ENCODE results near the gene ANKRD36. TPM values are rescaled to one million over a fixed set of nuclear protein-coding genes. Genes with fewer than 3 reads are reported as not detected.
"Not testable (repeated sequence)": the region's sequence is repeated elsewhere in the genome, so short reads cannot be mapped to it uniquely, and the experiment has no call there.

ANKRD36 gene
- polyA plus RNA-seq, 1 experiment: 5.5 TPM

DNA sequence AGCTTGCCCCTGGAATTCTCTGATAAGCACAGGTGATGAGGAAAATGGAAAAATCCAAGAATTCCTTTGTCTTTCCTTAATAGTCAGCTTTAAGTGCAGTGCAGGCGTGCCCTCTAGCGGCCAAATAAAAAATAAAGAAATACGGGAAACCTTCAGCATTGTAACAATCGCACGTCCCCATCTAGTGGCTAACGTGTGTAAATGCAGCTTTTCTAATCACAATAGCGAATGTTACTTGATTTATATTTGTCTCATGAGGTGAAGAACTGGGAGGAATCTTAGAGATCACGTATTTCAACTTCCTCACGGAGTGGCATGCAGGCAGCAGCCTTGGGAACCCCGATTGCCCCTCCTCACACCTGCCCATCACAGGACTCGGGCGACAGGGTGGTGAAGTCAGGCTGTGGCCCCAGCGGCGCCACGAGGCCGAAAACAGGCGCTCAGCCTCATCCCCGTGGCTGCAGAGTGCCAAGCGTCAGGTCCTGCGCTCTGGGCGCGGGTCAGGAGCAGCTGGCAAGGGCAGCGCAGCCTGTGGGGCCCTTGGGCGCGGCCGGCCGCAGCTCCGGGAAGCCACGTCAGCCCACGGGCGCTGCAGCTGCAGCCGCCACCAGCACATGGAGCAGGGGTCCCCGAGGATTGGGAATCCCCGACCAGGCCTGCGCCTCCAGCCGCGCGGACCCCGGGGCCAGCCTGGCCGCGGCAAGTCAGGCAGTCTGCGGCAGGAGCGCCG is 468 bp upstream of the ANKRD36 start:
- DNase-seq (ENCODE audit: low read depth, low spot score); H3K9me3 ChIP-seq (ENCODE audit: control insufficient read depth, insufficient read depth, low read length); H3K27me3 ChIP-seq (ENCODE audit: control insufficient read depth, insufficient read depth, low read length): not testable (repeated sequence)
- ChIA-PET CTCF (interaction anchor here (0.6 to 2.4 kb wide), 18 partner anchors 9 to 705 kb away, joined by 3 to 9 read pairs (median 4); partner anchors contain the start of gene ANKRD39), POLR2A (interaction anchor here (0.6 to 1.7 kb wide), 4 partner anchors 99 to 254 kb away, joined by 3 to 11 read pairs (median 5); partner anchors contain the start of gene ANKRD39)
- Histone ChIP-seq H3K27ac (ENCODE audit: low read depth, low read length) (peak overlapping the region; percentile 87), H3K4me3 (ENCODE audit: low read depth, low read length) (peak overlapping the region; percentile 70)
- TF ChIP-seq, protein P1, sequence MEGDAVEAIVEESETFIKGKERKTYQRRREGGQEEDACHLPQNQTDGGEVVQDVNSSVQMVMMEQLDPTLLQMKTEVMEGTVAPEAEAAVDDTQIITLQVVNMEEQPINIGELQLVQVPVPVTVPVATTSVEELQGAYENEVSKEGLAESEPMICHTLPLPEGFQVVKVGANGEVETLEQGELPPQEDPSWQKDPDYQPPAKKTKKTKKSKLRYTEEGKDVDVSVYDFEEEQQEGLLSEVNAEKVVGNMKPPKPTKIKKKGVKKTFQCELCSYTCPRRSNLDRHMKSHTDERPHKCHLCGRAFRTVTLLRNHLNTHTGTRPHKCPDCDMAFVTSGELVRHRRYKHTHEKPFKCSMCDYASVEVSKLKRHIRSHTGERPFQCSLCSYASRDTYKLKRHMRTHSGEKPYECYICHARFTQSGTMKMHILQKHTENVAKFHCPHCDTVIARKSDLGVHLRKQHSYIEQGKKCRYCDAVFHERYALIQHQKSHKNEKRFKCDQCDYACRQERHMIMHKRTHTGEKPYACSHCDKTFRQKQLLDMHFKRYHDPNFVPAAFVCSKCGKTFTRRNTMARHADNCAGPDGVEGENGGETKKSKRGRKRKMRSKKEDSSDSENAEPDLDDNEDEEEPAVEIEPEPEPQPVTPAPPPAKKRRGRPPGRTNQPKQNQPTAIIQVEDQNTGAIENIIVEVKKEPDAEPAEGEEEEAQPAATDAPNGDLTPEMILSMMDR (IDR thresholded peaks at IDR 0.05; ENCODE audit: low read depth, low read length): peak; percentile 72

DNA sequence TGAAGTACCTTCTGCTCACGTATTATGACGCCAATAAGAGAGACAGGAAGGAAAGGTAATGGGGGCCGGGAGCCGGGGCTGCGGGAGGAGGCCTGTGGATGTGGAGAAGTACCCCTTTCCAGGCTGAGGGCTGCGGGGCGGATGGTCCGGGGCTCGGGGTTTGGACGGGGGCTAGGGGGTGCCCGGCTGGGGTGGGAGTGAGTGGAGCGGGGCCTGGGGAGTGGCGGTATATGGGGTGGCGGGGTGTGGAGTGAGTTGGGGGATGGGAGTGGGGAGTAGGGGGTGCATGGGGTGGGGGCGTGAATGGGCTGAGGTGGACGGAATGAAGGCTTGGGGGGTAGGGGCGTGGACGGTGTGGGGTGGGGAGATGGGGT is 916 bp downstream of the ANKRD36 start:
- H3K27ac ChIP-seq (ENCODE audit: low read depth, low read length); POLR2A ChIA-PET; DNase-seq (ENCODE audit: low read depth, low spot score); H3K9me3 ChIP-seq (ENCODE audit: control insufficient read depth, insufficient read depth, low read length); H3K27me3 ChIP-seq (ENCODE audit: control insufficient read depth, insufficient read depth, low read length): not testable (repeated sequence)
- CTCF ChIA-PET: interaction anchor here (2.4 kb wide), 1 partner anchor 102 kb away, joined by 6 read pairs; no protein-coding TSS in a partner anchor
- H3K4me3 ChIP-seq (ENCODE audit: low read depth, low read length): peak overlapping the region; percentile 72

DNA sequence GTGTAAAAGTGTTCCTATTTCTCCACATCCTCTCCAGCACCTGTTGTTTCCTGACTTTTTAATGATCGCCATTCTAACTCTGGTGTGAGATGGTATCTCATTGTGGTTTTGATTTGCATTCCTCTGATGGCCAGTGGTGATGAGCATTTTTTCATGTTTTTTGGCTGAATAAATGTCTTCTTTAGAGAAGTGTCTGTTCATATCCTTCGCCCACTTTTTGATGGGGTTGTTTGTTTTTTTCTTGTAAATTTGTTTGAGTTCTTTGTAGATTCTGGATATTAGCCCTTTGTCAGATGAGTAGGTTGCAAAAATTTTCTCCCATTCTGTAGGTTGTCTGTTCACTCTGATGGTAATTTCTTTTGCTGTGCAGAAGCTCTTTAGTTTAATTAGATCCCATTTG is 16.1 kb downstream of the ANKRD36 start:
- CTCF ChIA-PET; DNase-seq (ENCODE audit: low read depth, low spot score); H3K4me3 ChIP-seq (ENCODE audit: low read depth, low read length); H3K27ac ChIP-seq (ENCODE audit: low read depth, low read length); H3K9me3 ChIP-seq (ENCODE audit: control insufficient read depth, insufficient read depth, low read length); H3K27me3 ChIP-seq (ENCODE audit: control insufficient read depth, insufficient read depth, low read length); POLR2A ChIA-PET: not testable (repeated sequence)

DNA sequence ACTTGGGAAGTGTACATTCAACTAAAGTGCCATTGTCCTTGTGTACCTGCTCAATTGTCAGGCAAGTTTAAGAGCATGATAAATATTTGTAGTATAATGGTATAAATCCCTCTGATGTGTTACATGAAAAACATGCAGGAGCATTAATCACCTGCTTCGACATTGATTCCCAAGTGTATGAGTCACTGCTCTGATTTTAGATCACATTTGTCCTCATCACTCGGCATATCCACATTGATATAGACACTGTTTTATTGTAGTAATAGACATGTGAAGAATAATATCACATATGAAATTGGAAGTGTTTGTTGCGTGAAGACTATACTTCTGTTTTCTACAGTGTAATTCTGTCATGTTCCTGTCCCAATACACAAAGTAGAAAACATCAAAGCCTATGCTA is 31.1 kb downstream of the ANKRD36 start:
- POLR2A ChIA-PET; H3K4me3 ChIP-seq (ENCODE audit: low read depth, low read length); H3K9me3 ChIP-seq (ENCODE audit: control insufficient read depth, insufficient read depth, low read length); DNase-seq (ENCODE audit: low read depth, low spot score); CTCF ChIA-PET; H3K27ac ChIP-seq (ENCODE audit: low read depth, low read length); H3K27me3 ChIP-seq (ENCODE audit: control insufficient read depth, insufficient read depth, low read length): not testable (repeated sequence)

DNA sequence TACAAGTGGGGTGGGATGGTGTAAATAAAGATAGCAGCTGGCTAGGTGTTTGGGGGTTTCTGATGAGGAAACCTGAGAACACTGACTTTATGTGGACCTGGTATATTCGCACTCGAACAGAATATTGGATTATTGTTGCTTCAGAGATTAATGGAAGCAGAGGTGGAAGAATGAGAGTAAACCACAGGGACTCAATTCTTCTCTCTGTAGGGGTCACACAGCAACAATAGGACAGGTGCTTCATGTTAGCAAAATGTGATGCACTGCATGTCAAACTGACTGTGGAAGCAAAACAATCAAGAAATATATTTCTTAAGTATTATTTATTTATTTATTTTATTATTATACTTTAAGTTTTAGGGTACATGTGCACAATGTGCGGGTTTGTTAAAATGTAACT is 53.6 kb downstream of the ANKRD36 start:
- H3K9me3 ChIP-seq (ENCODE audit: control insufficient read depth, insufficient read depth, low read length); CTCF ChIA-PET; H3K27me3 ChIP-seq (ENCODE audit: control insufficient read depth, insufficient read depth, low read length); POLR2A ChIA-PET; DNase-seq (ENCODE audit: low read depth, low spot score); H3K4me3 ChIP-seq (ENCODE audit: low read depth, low read length); H3K27ac ChIP-seq (ENCODE audit: low read depth, low read length): not testable (repeated sequence)

DNA sequence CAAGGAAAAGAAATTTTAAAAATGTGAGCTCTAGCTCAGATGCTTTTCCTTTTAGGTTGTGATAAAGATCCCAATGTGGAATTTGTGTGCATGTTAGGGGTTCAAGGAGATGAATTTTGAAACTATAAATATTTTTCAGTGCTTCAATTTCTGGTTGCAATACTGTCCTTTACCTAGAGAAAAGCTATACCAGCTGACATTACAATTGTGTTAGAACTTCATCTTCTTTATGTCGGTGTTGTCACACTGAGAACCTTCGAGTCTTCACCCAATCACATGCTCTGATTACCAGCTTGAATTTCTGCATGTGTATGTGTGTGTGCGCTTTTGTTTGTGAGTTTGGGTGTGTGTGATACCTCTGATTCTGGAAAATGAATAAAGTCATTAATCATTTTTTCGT is 55.0 kb downstream of the ANKRD36 start:
- H3K9me3 ChIP-seq (ENCODE audit: control insufficient read depth, insufficient read depth, low read length); H3K27ac ChIP-seq (ENCODE audit: low read depth, low read length); H3K4me3 ChIP-seq (ENCODE audit: low read depth, low read length); CTCF ChIA-PET; DNase-seq (ENCODE audit: low read depth, low spot score); POLR2A ChIA-PET; H3K27me3 ChIP-seq (ENCODE audit: control insufficient read depth, insufficient read depth, low read length): not testable (repeated sequence)

DNA sequence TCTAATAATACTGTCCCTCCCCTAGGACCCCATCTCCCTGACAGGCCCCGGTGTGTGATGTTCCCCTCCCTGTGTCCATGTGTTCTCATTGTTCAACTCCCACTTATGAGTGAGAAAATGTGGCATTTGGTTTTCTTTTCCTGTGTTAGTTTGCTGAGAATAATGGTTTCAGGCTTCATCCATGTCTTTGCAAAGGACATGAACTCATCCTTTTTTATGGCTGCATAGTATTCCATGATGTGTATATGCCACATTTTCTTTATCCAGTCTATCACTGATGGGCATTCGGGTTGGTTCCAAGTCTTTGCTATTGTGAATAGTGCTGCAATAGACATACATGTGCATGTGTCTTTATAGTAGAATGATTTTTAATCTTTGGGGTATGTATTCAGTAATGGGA is 55.6 kb downstream of the ANKRD36 start:
- H3K4me3 ChIP-seq (ENCODE audit: low read depth, low read length); H3K9me3 ChIP-seq (ENCODE audit: control insufficient read depth, insufficient read depth, low read length); POLR2A ChIA-PET; H3K27ac ChIP-seq (ENCODE audit: low read depth, low read length); DNase-seq (ENCODE audit: low read depth, low spot score); H3K27me3 ChIP-seq (ENCODE audit: control insufficient read depth, insufficient read depth, low read length); CTCF ChIA-PET: not testable (repeated sequence)

DNA sequence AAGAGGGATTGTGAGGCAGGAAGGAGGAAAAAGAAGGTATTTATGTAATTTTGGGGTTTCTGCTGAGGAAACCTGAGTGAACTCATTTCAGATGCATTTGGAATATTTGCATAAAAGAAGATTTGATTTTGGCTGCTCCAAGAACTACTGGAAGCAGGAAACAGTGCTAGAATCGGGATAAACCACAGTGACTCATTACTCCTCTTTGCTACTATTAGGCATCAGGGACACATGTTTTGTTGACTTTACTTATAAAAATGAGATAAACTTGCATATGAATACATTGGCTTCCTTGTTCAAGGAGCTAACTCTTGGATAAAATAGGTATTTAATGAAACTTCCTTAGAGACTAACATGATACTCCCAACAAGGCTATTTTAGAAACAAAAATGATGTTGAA is 67.4 kb downstream of the ANKRD36 start:
- H3K4me3 ChIP-seq (ENCODE audit: low read depth, low read length); H3K27ac ChIP-seq (ENCODE audit: low read depth, low read length); POLR2A ChIA-PET; H3K27me3 ChIP-seq (ENCODE audit: control insufficient read depth, insufficient read depth, low read length); H3K9me3 ChIP-seq (ENCODE audit: control insufficient read depth, insufficient read depth, low read length); DNase-seq (ENCODE audit: low read depth, low spot score); CTCF ChIA-PET: not testable (repeated sequence)

DNA sequence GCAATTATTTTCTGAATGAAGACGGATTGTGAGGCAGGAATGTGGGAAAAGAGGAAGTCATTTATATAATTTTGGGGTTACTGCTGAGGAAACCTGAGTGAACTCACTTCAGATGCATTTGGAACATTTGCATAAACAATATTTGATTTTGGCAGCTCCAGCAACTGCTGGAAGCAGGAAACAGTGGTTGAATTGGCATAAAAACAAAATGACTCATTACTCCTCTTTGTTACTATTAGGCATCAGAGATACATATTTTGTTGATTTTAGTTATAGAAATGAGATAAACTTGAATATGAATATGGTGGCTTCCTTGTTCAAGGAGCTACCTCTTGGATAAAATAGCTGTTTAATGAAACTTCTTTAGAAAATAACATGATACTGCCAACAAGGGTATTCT is 82.4 kb downstream of the ANKRD36 start:
- H3K4me3 ChIP-seq (ENCODE audit: low read depth, low read length); CTCF ChIA-PET; H3K27me3 ChIP-seq (ENCODE audit: control insufficient read depth, insufficient read depth, low read length); POLR2A ChIA-PET; H3K9me3 ChIP-seq (ENCODE audit: control insufficient read depth, insufficient read depth, low read length); DNase-seq (ENCODE audit: low read depth, low spot score); H3K27ac ChIP-seq (ENCODE audit: low read depth, low read length): not testable (repeated sequence)

DNA sequence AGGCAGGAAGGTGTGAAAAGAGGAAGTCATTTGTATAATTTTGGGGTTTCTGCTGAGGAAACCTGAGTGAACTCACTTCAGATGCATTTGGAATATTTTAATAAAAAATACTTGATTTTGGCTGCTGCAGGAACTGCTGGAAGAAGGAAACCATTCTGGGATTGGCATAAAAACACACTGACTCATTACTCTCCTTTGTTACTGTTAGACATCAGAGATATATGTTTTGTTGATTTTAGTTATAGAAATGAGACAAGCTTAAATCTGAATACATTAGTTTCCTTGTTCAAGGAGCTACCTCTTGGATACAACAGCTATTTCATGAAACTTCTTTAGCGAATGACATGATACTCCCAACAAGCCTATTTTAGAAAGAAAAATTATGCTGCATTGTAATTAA is 84.3 kb downstream of the ANKRD36 start:
- H3K4me3 ChIP-seq (ENCODE audit: low read depth, low read length); POLR2A ChIA-PET; DNase-seq (ENCODE audit: low read depth, low spot score); H3K9me3 ChIP-seq (ENCODE audit: control insufficient read depth, insufficient read depth, low read length); H3K27me3 ChIP-seq (ENCODE audit: control insufficient read depth, insufficient read depth, low read length); H3K27ac ChIP-seq (ENCODE audit: low read depth, low read length); CTCF ChIA-PET: not testable (repeated sequence)

DNA sequence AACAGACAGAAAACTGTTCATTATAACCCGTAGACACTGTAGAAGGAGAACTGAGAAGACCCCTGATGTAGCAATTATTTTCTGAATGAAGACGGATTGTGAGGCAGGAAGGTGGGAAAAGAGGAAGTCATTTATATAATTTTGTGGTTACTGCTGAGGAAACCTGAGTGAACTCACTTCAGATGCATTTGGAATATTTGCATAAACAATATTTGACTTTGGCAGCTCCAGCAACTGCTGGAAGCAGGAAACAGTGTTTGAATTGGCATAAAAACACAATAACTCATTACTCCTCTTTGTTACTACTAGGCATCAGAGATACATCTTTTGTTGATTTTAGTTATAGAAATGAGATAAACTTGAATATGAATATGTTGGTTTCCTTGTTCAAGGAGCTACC is 87.9 kb downstream of the ANKRD36 start:
- CTCF ChIA-PET; POLR2A ChIA-PET; H3K9me3 ChIP-seq (ENCODE audit: control insufficient read depth, insufficient read depth, low read length); H3K27me3 ChIP-seq (ENCODE audit: control insufficient read depth, insufficient read depth, low read length); H3K27ac ChIP-seq (ENCODE audit: low read depth, low read length); DNase-seq (ENCODE audit: low read depth, low spot score); H3K4me3 ChIP-seq (ENCODE audit: low read depth, low read length): not testable (repeated sequence)

All from AG04450 (cell line).